GM21786 (cell line): ENCODE results near the gene DLG2.
A peak's percentile ranks its signal among the peaks of the same experiment; 100 is the strongest.

Experiments
- ATAC-seq: cut with Tn5 transposase; IDR thresholded peaks from one replicate; pipeline ENCODE4 v1.9.1; 2021; ENCODE audit not compliant: unreplicated experiment

Gene DLG2

DNA sequence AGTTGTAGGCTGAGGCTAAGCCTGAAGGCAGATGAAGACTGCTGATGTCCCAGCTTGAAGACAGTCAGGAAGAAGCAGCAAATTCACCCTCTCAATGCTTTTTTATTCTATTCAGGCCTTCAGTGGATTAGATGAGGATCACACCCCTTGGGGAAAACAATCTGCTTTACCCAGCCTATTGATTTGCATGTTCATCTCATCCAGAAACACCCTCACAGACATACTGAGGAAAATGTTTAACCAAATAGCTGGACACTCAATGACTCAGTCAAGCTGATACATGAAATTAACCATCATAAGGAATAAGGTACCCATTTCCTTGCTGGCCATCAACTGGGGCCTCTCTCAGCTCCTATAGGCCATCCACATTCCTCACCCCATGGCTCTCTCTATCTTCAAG is 1791.1 kb downstream of the DLG2 start:
- no peak for ATAC-seq

DNA sequence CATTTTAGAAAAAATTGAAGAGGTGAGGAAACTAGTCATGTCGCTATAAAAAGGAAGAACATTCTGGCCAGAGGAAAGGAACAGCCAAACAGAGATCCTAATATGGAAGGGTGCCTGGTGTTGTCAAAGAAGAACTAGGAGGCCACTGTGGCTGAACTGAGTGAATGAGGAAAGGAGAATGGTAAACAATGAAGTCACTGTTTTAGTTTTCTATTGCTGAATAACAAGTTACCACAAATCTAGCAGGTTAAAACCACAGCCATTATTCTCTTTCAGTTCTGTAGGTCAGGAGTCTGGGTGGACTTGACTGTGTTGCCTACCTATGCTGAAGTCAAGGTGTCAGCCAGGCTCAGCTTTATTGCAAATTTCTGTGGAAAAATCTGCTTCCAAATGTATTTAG is 1791.7 kb downstream of the DLG2 start:
- peak; percentile 79 for ATAC-seq

DNA sequence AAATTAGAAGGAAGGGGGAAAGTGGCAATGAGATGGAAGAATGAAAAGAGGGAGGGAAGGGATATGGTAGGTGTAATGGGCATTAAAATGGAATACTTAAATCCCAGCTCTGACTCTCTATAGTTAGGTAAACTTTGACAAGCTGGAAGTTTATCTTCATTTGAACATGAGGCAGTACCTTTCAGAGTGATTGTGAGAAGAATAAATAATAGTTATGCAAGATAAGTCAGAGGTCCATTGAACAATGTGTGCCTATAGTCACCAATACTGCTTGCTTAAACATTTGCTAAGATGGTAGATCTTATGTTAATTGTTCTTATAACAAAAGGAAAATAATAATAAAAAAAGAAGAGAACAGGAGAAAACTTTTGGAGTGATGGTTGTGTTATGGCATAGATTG is 1795.2 kb downstream of the DLG2 start:
- no peak for ATAC-seq

DNA sequence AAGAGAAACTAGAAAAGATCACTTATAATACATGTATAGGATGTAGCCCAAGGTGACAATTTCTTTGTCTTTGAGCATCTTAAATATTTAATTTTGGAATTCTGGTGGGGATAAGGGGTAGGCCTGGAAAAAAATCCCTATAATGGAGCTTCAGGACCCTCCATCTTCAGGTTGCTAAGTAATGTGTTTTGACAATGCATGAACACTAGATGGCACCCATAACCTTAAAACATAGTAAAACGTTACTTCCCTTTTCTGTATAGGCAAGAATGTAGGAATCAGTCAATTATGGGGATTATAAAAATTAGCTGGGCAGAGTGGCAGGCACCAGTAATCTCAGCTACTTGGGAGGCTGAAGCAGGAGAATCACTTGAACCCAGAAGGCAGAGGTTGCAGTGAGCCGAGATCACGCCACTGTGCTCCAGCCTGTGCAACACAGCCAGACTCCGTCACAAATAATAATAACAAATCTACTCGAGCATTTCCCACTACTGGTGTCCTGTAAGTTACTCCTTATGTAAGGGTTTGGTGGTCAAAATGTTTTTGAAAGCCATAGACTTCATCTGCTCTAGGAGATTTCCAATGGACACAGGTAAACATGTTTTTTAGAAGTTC is 1799.1 kb downstream of the DLG2 start:
- peak; percentile 76 for ATAC-seq

DNA sequence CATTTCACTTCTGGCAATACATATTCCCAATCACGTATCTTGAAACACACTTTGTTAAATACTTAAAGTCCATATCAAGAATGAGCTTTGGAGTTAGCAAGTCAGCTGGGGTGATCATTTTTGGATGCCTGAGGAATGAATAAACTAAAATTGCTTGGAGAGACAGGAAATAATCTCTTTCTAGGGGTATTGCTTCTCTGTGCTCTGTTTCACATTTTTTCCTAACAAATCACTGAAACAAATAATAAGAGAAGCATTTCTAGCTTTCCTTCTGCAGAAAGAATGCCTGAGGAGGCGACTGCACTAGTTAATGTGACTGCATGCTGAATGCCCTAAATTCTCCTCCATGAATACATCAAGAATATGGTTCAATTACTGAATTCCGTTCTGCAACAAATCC is 1799.6 kb downstream of the DLG2 start:
- ATAC-seq, result no peak

DNA sequence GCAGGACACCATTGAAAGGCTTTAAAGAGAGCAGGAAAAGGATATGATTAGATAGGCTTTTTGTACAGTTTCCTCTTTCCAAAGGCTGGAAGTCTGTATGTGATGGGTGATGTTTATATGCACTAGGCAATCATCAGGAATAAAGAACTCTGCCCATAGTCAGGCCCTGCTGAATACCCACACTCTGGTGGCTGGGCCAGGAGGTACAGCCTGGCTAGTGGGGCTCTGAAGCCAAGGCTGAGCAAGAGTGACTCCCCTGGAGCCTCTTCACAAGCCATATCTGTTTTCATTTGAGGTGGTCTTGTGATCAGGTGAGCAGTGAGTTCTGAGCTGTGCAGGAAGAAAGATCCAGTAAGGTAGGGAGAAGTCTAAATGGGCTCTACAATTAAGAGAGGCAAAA is 1801.1 kb downstream of the DLG2 start:
- no peak for ATAC-seq

DNA sequence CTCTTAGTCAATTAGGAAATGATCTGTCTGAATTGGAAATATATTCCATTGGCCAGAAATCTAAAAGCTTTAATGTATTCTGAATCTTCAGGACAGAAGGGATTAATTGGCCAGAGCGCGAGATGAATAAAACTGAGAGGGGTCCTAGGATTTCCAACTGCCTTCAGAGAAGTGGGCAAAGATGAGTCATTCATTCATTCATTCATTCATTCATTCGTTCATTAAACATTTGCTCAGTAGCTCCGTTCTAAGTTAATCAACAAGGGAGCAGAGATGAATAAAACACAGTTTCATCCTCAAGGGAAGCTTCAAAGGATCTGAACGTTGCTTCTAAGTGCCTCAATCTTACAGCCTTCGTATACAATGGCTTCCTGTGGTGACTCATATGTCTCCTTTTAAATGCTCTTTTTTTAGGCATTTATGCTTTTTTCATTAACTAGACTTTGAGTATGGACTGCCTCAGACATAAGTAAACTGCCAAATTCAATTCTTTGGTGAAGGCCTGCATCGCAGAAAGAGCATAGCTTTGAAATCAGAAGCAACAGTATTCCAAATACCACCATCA is 1803.6 kb downstream of the DLG2 start:
- no peak for ATAC-seq

DNA sequence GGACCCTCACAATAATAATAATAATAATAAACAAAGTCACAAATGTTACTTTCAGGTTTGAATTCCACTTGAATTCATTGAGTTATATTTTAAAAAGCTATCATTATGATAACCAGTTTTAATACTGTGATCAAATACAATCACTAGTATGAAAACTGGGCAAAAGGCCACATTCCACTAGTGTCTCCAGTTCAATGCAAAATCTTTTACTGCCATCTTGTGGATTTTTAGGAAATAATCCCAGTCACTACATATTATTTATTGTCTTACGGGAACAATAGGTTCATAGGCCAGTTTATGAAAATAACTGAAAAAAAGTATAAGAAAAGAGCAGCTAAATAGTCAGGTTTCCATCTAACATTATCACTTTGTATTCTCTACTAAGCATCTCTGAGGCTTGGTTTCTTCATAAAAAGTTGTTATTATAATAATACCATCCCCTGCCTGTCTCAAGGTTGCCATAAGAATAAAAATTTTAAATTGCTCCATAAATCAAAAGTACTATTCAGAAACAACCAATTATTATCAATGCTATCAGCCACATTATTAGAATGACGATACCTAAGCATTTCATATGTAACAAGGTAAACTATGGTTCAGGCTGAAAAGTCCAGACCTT is 1807.1 kb downstream of the DLG2 start:
- ATAC-seq, result peak; percentile 61

DNA sequence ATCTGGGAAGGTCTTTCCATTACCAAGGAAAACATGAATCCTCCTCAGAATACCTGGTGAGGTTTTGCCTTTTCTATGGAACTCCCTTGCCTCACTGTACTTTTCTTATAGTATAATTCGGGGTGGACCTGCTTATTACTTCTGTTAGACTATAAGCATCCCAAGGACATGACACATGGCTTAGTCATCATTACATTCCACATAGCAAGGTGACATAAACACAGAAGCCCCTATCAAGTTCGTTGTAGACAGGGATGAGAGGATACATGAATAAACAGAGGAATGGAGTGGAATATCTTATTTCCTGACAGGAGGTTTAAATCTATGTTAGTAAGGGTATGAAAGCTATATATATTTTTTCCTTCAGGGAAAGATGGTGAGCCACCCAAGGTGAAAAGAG is 1808.8 kb downstream of the DLG2 start:
- no peak for ATAC-seq

DNA sequence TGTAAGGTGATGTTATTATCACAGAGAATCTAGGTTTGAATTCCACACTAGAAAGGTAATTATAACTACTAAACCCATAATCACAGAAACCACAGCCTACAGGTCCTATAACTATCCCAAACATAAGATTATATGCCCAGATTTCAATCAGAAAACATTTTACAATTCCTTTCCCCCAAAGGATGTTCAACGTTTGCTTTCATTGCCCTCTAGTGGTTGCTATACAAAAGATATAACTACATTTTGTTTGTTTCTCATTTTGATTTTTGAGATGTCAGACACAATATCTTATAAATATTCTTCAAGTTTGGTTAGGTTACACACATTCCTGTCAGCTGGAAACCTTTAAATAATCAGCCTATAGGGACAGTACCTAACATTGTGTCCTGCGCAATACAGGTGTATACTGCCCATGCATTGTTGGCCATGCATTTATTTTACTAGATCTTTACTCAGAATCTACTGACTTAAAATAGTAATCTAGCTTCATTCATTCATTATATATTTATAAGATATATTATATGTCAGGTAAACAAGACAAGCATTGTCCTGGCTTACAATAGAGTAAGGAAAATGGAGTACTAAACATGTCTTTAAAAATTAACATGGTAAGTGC is 1810.5 kb downstream of the DLG2 start:
- no peak for ATAC-seq

DNA sequence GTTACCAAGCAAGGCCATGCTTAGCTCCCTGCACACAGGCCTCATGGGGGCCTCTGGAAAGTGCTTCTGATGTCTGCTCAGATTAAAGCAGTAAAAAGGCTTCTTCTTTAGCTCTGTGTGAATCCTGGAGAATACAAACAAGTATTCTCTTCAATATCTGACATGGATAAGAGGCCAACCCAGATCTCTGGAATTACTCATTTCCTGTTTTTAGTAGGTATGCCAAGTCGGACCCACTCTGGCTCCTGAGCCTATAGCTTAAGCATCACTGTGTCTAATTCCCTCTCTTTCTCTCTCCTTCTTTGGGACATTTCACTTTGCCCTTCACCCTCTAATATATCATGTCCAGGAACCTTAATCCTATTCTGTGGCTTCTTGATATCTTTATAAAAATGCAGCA is 1811.4 kb downstream of the DLG2 start:
- ATAC-seq, result no peak

DNA sequence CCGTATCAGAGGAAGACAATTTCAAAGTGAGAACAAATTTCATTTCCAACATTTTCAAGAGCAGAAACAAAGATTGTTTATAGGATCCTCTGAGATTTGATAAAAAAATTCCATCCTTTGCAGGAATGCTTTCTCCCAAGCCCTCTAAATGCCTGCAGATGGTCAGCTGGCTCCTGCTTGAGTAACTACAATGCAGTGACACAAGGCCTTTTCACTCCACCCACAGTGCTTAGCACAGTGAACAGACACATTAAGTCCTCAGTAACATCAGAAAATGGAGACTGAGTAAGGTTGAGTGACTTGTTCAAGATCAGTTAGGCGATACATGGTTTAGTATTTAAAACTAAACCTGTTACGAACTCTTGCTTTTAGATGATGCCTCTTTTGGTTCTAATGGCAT is 1813.8 kb downstream of the DLG2 start:
- ATAC-seq, result no peak

DNA sequence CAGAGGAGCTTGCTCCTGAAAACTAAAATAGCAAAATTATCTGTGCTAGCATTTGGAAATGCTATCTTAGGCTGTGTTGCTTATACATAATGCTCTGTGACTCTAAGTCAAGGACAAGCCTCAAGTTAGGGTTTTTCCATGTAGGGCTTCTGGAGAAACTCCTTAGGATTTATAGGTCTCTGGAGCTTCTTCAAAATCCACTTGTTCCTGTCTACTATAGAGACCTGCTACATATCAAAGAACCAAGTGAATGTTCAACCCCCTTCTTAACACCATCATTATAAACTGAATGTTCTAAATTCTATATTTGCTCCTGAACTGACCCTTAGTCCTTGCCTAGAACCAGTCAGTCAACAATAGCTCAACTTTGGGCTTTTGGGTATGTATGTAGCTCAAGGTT is 1817.9 kb downstream of the DLG2 start:
- no peak for ATAC-seq

DNA sequence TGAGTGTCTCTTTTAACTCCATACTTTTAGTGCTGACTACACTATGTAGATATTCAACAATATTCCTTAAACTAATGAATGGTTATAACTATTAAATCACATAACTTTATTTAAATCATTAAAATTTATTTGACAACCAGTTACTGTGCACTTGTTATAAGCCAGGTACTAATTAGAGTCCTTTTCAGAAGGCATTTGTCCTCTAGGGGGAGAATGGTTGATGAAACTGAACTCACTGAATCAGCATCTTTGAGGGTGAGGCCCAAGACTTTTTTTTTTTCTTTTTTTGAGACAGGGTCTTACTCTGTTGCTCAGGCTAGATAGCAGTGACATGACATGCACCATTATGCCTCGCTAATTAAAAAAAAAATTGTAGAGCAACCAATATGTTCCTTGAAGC is 1825.3 kb downstream of the DLG2 start:
- no peak for ATAC-seq

DNA sequence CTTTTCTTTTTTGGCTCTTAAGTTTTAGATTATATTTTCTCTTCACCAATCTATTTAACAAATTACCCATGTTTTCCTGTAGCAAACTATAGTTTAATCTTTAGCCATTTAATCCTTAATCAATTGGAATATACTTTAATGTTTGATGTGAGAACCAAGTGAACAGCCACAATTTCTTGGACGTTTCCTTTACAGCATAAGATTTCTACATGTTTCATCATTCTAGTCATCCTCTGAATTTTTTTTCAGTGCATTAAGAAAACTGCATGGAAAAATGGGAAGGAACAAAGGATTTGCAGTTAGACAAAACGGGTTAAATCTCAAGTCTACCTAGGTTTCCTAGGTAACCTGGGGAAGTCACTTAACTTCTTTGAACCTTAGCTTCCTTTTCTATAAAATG is 1833.8 kb downstream of the DLG2 start:
- no peak for ATAC-seq

DNA sequence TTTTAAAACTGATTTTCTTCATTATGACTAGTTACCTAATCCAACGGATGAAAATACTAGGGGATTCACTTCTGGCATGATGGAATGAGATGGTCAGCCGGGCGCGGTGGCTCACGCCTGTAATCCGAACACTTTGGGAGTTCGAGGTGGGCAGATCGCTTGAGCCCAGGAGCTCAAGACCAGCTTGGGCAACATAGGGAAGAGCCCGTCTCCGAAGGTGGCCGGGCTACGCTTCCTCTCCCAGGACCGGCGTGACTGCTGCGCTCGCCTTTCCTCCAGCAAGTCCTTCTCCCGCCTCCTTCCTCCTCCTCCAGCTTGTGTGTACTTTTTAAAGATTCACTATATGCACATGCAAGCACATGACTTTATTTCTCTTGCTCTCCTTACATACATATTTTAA is 1835.6 kb downstream of the DLG2 start:
- ATAC-seq, result no peak

DNA sequence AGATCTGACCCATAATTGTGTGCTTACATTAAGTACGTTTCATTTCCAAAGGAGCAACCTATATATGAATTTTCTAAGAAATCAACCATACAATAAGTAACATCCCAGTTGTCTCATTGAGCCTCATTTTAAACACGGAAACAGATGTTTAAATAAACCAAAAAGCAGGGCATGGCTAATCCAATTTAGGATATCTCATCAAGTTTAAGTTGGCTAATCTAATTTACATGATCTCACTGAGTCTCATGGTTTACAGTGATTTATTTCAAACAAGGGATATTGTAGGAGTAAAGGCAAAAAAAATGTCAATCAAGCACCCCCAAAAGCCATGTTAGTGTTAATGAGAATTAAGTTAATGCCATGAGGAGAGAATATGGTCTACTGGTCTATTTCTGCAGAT is 1841.2 kb downstream of the DLG2 start:
- no peak for ATAC-seq

DNA sequence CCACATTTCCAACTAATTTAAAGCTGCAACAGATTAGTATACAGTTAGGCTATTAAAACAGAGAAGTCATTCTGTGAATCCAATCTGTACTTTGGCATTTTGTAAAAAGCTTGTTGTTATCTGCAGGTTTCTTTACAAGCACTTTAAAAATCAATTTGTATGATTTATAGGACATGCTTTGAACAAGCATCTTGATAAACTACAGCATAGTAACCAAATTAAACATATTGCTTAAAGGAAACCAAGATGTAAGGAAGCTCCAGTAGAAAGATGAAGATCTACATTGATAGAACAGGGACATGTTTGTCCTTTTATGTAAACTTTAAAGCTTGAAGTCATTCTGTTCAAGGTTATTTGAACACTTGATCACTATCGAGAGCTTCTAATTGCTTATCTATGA is 1842.7 kb downstream of the DLG2 start:
- no peak for ATAC-seq

DNA sequence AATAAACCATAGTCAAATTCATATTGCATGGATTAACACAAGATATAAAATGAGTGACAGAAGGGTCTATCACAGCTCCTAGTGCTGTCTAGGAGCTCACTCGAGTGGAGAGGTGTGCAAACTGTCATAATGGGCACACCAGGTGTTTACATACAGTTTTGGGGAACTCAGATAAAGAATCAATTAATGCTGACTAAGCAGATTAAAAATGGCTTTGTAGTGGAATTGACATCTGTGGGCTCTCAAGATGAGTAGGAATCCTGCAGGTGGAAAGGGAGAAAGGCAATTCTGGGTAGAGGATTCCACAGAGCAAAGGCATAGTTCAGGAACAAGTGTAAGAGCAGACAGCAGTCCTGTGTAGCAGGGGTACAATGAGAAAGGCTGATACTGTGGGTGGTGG is 1844.8 kb downstream of the DLG2 start:
- ATAC-seq, result no peak

DNA sequence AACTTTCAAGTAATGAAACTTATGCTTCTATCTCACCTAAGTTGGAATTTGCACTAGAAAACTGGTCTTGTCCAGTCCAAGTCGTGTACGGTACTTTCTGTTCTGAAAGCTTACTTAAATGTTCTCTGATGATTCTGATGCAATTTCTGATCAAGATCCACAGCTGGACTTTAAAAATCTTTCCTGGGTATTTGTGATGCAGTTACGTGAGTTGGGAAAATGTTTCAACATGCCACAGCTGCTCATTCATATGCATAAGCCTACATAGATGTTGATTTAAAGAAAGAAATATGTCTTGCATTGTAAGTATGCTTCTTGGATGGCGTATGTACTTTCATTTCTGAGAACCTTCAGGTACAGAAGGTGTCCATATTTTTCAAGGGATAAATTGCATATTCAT is 1847.3 kb downstream of the DLG2 start:
- ATAC-seq, result no peak

DNA sequence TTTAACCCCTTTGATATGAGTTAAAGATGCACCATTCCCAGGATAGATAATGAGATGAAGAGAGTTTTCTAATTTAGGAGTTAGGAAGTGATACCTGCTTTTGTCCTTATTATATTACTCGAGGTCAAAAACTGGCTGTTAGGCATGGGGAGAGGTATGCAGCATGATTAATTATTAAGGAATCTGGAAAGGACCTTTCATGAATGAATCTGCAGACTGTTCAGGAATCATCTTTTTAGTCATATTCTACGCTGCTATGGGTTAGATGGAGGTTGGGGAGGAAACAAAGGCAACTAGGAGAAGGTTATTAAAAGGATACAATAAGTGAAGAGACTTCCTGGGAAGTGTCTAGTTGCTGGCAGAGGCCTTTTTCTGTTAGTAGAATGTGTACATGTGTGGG is 1848.5 kb downstream of the DLG2 start:
- no peak for ATAC-seq
